WERI-Rb-1 (cell line): ENCODE data around the gene MOCOS.

Experiments used
- DNase-seq: peaks from one replicate; pipeline ENCODE4 v3.0.0-alpha.2; 2020
- H3K27ac ChIP-seq: fragments of 250-450 bp; sonication (Bioruptor Pico); 2 replicates; pipeline ENCODE4 v1.5.1; 2020; ENCODE audit warnings: mild to moderate bottlenecking, moderate library complexity
- H3K27me3 ChIP-seq: fragments of 250-450 bp; sonication (Bioruptor Pico); 2 replicates; pipeline ENCODE4 v1.5.1; 2021; ENCODE audit warnings: mild to moderate bottlenecking, low read depth, moderate library complexity; ENCODE audit not compliant: insufficient read depth, severe bottlenecking
- H3K36me3 ChIP-seq: fragments of 250-450 bp; sonication (Bioruptor Pico); 2 replicates; pipeline ENCODE4 v1.5.1; 2020; ENCODE audit warnings: mild to moderate bottlenecking, moderate library complexity
- H3K4me3 ChIP-seq: 2 replicates; pipeline ENCODE4 v1.5.1; 2011; ENCODE audit warnings: low read depth, mild to moderate bottlenecking, control low read depth, low read length
- H3K9me3 ChIP-seq: fragments of 250-450 bp; sonication (Bioruptor Pico); 2 replicates; pipeline ENCODE4 v1.5.1; 2021; ENCODE audit warnings: mild to moderate bottlenecking, moderate library complexity; ENCODE audit not compliant: severe bottlenecking
- CTCF ChIP-seq: IDR thresholded peaks from 2 replicates; pipeline ENCODE4 v1.5.1; 2011; ENCODE audit warnings: low read depth, mild to moderate bottlenecking, control low read depth, inconsistent platforms, low read length

MOCOS gene

GRCh38 chr18:36181441-36181840, 5.9 kb upstream of the MOCOS start:
- Histone ChIP-seq H3K27me3 (no peaks in the 10 kb centered on the region), H3K27ac (no peak overlapping the region), H3K9me3 (no peaks in the 10 kb centered on the region), H3K36me3 (peaks cover 7% of the 10 kb centered on the region), H3K4me3 (no peak overlapping the region)
- DNase-seq, result no peak
- TF ChIP-seq CTCF, result no peak

GRCh38 chr18:36181898-36182506, 5.3 kb upstream of the MOCOS start:
- no peaks in the 10 kb centered on the region for H3K9me3 ChIP-seq
- H3K27me3 ChIP-seq, result no peaks in the 10 kb centered on the region
- no peak overlapping the region for H3K27ac ChIP-seq

GRCh38 chr18:36183033-36183432, 4.3 kb upstream of the MOCOS start:
- Histone ChIP-seq H3K36me3 (no peaks in the 10 kb centered on the region), H3K27ac (no peak overlapping the region), H3K4me3 (no peak overlapping the region), H3K9me3 (no peaks in the 10 kb centered on the region), H3K27me3 (no peaks in the 10 kb centered on the region)
- no peak for DNase-seq
- no peak for TF ChIP-seq CTCF

More at GRCh38 chr18:36181898-36182506, 5.3 kb upstream of the MOCOS start:
- peaks cover 1% of the 10 kb centered on the region for H3K36me3 ChIP-seq
- no peak overlapping the region for H3K4me3 ChIP-seq
- DNase-seq, result no peak
- no peak for TF ChIP-seq CTCF

GRCh38 chr18:36183987-36184386, 3.3 kb upstream of the MOCOS start:
- Histone ChIP-seq H3K27me3 (no peaks in the 10 kb centered on the region), H3K36me3 (no peaks in the 10 kb centered on the region), H3K4me3 (no peak overlapping the region), H3K27ac (no peak overlapping the region), H3K9me3 (no peaks in the 10 kb centered on the region)
- TF ChIP-seq CTCF, result no peak
- no peak for DNase-seq

GRCh38 chr18:36185157-36185556, 2.1 kb upstream of the MOCOS start:
- TF ChIP-seq CTCF, result no peak
- H3K27me3 ChIP-seq, result no peaks in the 10 kb centered on the region
- no peaks in the 10 kb centered on the region for H3K36me3 ChIP-seq
- H3K4me3 ChIP-seq, result no peak overlapping the region
- H3K9me3 ChIP-seq, result no peaks in the 10 kb centered on the region
- H3K27ac ChIP-seq, result no peak overlapping the region
- DNase-seq, result no peak

GRCh38 chr18:36185901-36186460, 1.3 kb upstream of the MOCOS start:
- TF ChIP-seq CTCF, result no peak
- no peak overlapping the region for H3K4me3 ChIP-seq
- DNase-seq, result no peak
- H3K27me3 ChIP-seq, result no peaks in the 10 kb centered on the region
- H3K9me3 ChIP-seq, result no peaks in the 10 kb centered on the region
- H3K36me3 ChIP-seq, result no peaks in the 10 kb centered on the region
- H3K27ac ChIP-seq, result no peak overlapping the region
